GM23338 (cell line): ENCODE results near the gene APCS. TPM values are rescaled to one million over a fixed set of nuclear protein-coding genes. Genes with fewer than 3 reads are reported as not detected.

Experiments
- ATAC-seq: fragments of 200-7000 bp; cut with Tn5 transposase; 3 replicates; pipeline ENCODE4 v1.9.1; 2020
- DNase-seq: peaks from one replicate; pipeline ENCODE4 v3.0.0-alpha.2; 2015; ENCODE audit warnings: low spot score
- H2AFZ ChIP-seq: fragments of 200-600 bp; sonication (generic); 2 replicates; pipeline ENCODE4 v1.8.0; 2016; ENCODE audit warnings: antibody characterized with exemption, mild to moderate bottlenecking, moderate library complexity
- H3F3A ChIP-seq: fragments of 200-600 bp; sonication (generic); replicated peaks from 2 replicates; pipeline ENCODE4 v1.8.0; 2017; ENCODE audit warnings: antibody characterized with exemption, mixed run types, low read depth
- H3K27ac ChIP-seq: fragments of 200-600 bp; sonication (generic); 2 replicates; pipeline ENCODE4 v1.6.1; 2016; ENCODE audit warnings: low read depth
- H3K27me3 ChIP-seq: fragments of 200-600 bp; sonication (generic); 2 replicates; pipeline ENCODE4 v1.8.0; 2016; ENCODE audit warnings: mild to moderate bottlenecking, mixed run types, moderate library complexity; ENCODE audit not compliant: insufficient read depth
- H3K36me3 ChIP-seq: fragments of 200-600 bp; sonication (generic); 2 replicates; pipeline ENCODE4 v1.8.0; 2016; ENCODE audit warnings: mild to moderate bottlenecking; ENCODE audit not compliant: insufficient read depth
- H3K4me1 ChIP-seq: fragments of 200-600 bp; sonication (generic); 2 replicates; pipeline ENCODE4 v1.8.0; 2016; ENCODE audit warnings: mild to moderate bottlenecking, moderate library complexity; ENCODE audit not compliant: insufficient read depth
- H3K4me2 ChIP-seq: fragments of 200-600 bp; sonication (generic); 2 replicates; pipeline ENCODE4 v1.7.1; 2017; ENCODE audit warnings: mixed run types
- H3K4me3 ChIP-seq: fragments of 200-600 bp; sonication (generic); 2 replicates; pipeline ENCODE4 v1.6.1; 2016; ENCODE audit warnings: mixed run types
- H3K79me2 ChIP-seq: fragments of 200-600 bp; sonication (generic); replicated peaks from 2 replicates; pipeline ENCODE4 v1.8.0; 2017; ENCODE audit warnings: mild to moderate bottlenecking; ENCODE audit not compliant: insufficient read depth
- H3K9me2 ChIP-seq: fragments of 200-600 bp; sonication (generic); 2 replicates; pipeline ENCODE4 v1.8.0; 2017; ENCODE audit not compliant: insufficient read depth
- H4K20me1 ChIP-seq: fragments of 200-600 bp; sonication (generic); replicated peaks from 2 replicates; pipeline ENCODE4 v1.8.0; 2017; ENCODE audit warnings: mild to moderate bottlenecking; ENCODE audit not compliant: insufficient read depth
- H3K27ac Mint-ChIP-seq: 2 replicates; pipeline ENCODE4 v1.8.0; 2020; ENCODE audit warnings: inconsistent platforms, mild to moderate bottlenecking, moderate library complexity, mixed read lengths
- H3K27me3 Mint-ChIP-seq: 3 replicates; pipeline ENCODE4 v1.8.0; 2022; ENCODE audit warnings: low read depth, mild to moderate bottlenecking, moderate library complexity, mixed read lengths, inconsistent platforms; ENCODE audit not compliant: insufficient read depth, poor library complexity
- H3K36me3 Mint-ChIP-seq: 3 replicates; pipeline ENCODE4 v1.8.0; 2021; ENCODE audit warnings: low read depth, mild to moderate bottlenecking, inconsistent platforms, moderate library complexity, mixed read lengths
- H3K4me1 Mint-ChIP-seq: 3 replicates; pipeline ENCODE4 v1.8.0; 2020; ENCODE audit warnings: mild to moderate bottlenecking, inconsistent platforms, mixed read lengths
- H3K4me3 Mint-ChIP-seq: 3 replicates; pipeline ENCODE4 v1.8.0; 2021; ENCODE audit warnings: moderate library complexity, mild to moderate bottlenecking, inconsistent platforms, mixed read lengths
- H3K9me3 Mint-ChIP-seq: 3 replicates; pipeline ENCODE4 v1.8.0; 2020; ENCODE audit warnings: moderate library complexity, mild to moderate bottlenecking, inconsistent platforms, mixed read lengths
- CTCF ChIP-seq, 2 experiments: fragments of 200-600 bp in 1 of 2; sonication (generic) in 1 of 2; conservative IDR thresholded peaks; 2 replicates each; pipeline versions ENCODE4 v1.5.1 to v1.6.1; 2016 to 2017; ENCODE audit warnings: antibody characterized with exemption in 2 of 2, low read depth in 2 of 2, mild to moderate bottlenecking in 2 of 2, moderate library complexity in 1 of 2
- ETS1 ChIP-seq: IDR thresholded peaks from 2 replicates; pipeline ENCODE4 v1.6.1; 2016; ENCODE audit warnings: antibody characterized with exemption
- JUNB ChIP-seq: IDR thresholded peaks from one replicate; pipeline ENCODE4 v1.6.1; 2016; ENCODE audit warnings: antibody characterized with exemption; ENCODE audit not compliant: unreplicated experiment
- NANOG ChIP-seq: IDR thresholded peaks from 2 replicates; pipeline ENCODE4 v1.6.1; 2016; ENCODE audit warnings: antibody characterized with exemption, borderline replicate concordance
- ZNF462 ChIP-seq: fragments of 250-450 bp; sonication (Bioruptor Pico); IDR thresholded peaks from 2 replicates; pipeline ENCODE4 v1.5.0; 2020; ENCODE audit warnings: mild to moderate bottlenecking, moderate library complexity
- polyA plus RNA-seq: library from polyadenylated mRNA; unstranded; fragments of >200 nt; fragmentation: Nextera tagmentation; extraction: Ambion mirVana; gene quantifications from 2 replicates; pipeline ENCODE4 v1.2.1, GENCODE V29; 2016
- total RNA-seq: library from RNA; depleted of rRNA; stranded (reverse); fragments of >200 nt; shearing (Covaris generic); gene quantifications from 2 replicates; pipeline ENCODE4 v1.2.3, GENCODE V29; 2014; rRNA removed

The APCS gene
- total and polyA plus RNA-seq, 2 experiments from 2014 or later, result not detected

GRCh38 chr1:159632922-159633321 lies 45.3 kb downstream of the APCS start:
- TF ChIP-seq CTCF (conservative IDR thresholded peaks at IDR 0.05; ENCODE audit: low read depth in 2 of 2), result no peak
- TF ChIP-seq NANOG, result no peak
- no peak for TF ChIP-seq ETS1
- no peak for TF ChIP-seq JUNB
- TF ChIP-seq ZNF462 (CRISPR knock-in tag), result no peak
- H3K36me3 ChIP-seq, result no peaks in the 10 kb centered on the region
- no peaks in the 10 kb centered on the region for H3K27me3 ChIP-seq
- ATAC-seq (no peak), DNase-seq (no peak)
- H3K27ac Mint-ChIP-seq, result no peak overlapping the region
- no peak overlapping the region for H2AFZ ChIP-seq
- H3F3A ChIP-seq, result no peaks in the 10 kb centered on the region
- no peaks in the 10 kb centered on the region for H3K9me3 Mint-ChIP-seq
- H3K4me2 ChIP-seq, result no peak overlapping the region
- H3K27me3 Mint-ChIP-seq, result no peaks in the 10 kb centered on the region
- no peak overlapping the region for H3K4me3 Mint-ChIP-seq
- no peak overlapping the region for H3K4me3 ChIP-seq
- no peaks in the 10 kb centered on the region for H3K4me1 ChIP-seq
- no peaks in the 10 kb centered on the region for H3K9me2 ChIP-seq
- H4K20me1 ChIP-seq, result no peaks in the 10 kb centered on the region
- no peaks in the 10 kb centered on the region for H3K79me2 ChIP-seq
- H3K4me1 Mint-ChIP-seq, result no peaks in the 10 kb centered on the region
- no peak overlapping the region for H3K27ac ChIP-seq
- H3K36me3 Mint-ChIP-seq, result no peaks in the 10 kb centered on the region

Other genes starting within 250 kb of the APCS start
- not detected in 2 replicates for gene OR10J4, start 155.6 kb upstream of the APCS start, total RNA-seq
- gene OR10J4, start 155.6 kb upstream of the APCS start, polyA plus RNA-seq, result not detected in 2 replicates
- not detected in 2 replicates for gene OR10J1, start 148.1 kb upstream of the APCS start, total RNA-seq
- gene OR10J1, start 148.1 kb upstream of the APCS start, polyA plus RNA-seq, result not detected in 2 replicates
- not detected in 2 replicates for gene OR10J5, start 51.8 kb upstream of the APCS start, total RNA-seq
- not detected in 2 replicates for gene OR10J5, start 51.8 kb upstream of the APCS start, polyA plus RNA-seq
- not detected in 2 replicates for gene CRP, start 126.8 kb downstream of the APCS start, total RNA-seq
- not detected in 2 replicates for gene CRP, start 126.8 kb downstream of the APCS start, polyA plus RNA-seq
- gene DUSP23, start 193.1 kb downstream of the APCS start, total RNA-seq, result 50.8 and 56.3 TPM in 2 replicates
- gene DUSP23, start 193.1 kb downstream of the APCS start, polyA plus RNA-seq, result 95.3 and 97.6 TPM in 2 replicates
- not detected in 2 replicates for gene FCRL6, start 214.5 kb downstream of the APCS start, total RNA-seq
- gene FCRL6, start 214.5 kb downstream of the APCS start, polyA plus RNA-seq, result not detected in 2 replicates
- not detected in 2 replicates for gene SLAMF8, start 239.0 kb downstream of the APCS start, total RNA-seq
- gene SLAMF8, start 239.0 kb downstream of the APCS start, polyA plus RNA-seq, result not detected in 2 replicates